Heart right ventricle (tissue), 16 donors: ENCODE measurements around the gene USP27X. TPM values are rescaled to one million over a fixed set of nuclear protein-coding genes. Genes with fewer than 3 reads are reported as not detected.

Source experiments
- ATAC-seq, 8 donors: fragments of 200-7000 bp; cut with Tn5 transposase; one replicate each; pipeline ENCODE4 v1.9.1; 2020; ENCODE audit warnings: mild to moderate bottlenecking in 8 of 8, moderate library complexity in 8 of 8, moderate number of reproducible peaks in 1 of 8
- DNase-seq, 2 donors: peaks; one replicate each; pipeline ENCODE4 v3.0.0-alpha.2; 2020
- H3K27ac ChIP-seq, 10 donors: fragments of 200-600 bp; sonication (generic) in 2 of 10; one replicate each; pipeline versions ENCODE4 v1.5.0 to v1.8.0; 2020 to 2022; ENCODE audit warnings: mild to moderate bottlenecking in 3 of 10
- H3K27me3 ChIP-seq, 7 donors: fragments of 200-600 bp; one replicate each; pipeline ENCODE4 v1.8.0; 2021 to 2022; ENCODE audit warnings: mild to moderate bottlenecking in 2 of 7
- H3K36me3 ChIP-seq, 9 donors: fragments of 200-600 bp; sonication (generic) in 1 of 9; one replicate each; pipeline versions ENCODE4 v1.5.0 to v1.8.0; 2020 to 2022; ENCODE audit warnings: mild to moderate bottlenecking in 2 of 9
- H3K4me1 ChIP-seq, 9 donors: fragments of 200-600 bp; sonication (generic) in 1 of 9; one replicate each; pipeline versions ENCODE4 v1.5.0 to v1.8.0; 2020 to 2022; ENCODE audit warnings: mild to moderate bottlenecking in 4 of 9
- H3K4me3 ChIP-seq, 10 donors: fragments of 200-600 bp; sonication (generic) in 2 of 10; one replicate each; pipeline versions ENCODE4 v1.5.0 to v1.8.0; 2020 to 2022; ENCODE audit warnings: mild to moderate bottlenecking in 7 of 10, moderate library complexity in 2 of 10
- H3K9me3 ChIP-seq, 11 donors: fragments of 200-600 bp in 10 of 11; sonication (generic) in 2 of 11; one replicate each; pipeline versions ENCODE4 v1.5.0 to v1.8.0; 2013 to 2022; ENCODE audit warnings: mild to moderate bottlenecking in 2 of 11, control low read depth in 1 of 11, moderate library complexity in 1 of 11
- WGBS, 2 donors: extraction: QIAGEN DNeasy Blood & Tissue Kit; methylation state at CpG; one replicate each; pipeline ENCODE4 v1.1.7; 2013; ENCODE audit warnings: inconsistent platforms in 1 of 2; 5-methylcytosine and 5-hydroxymethylcytosine counted together
- intact Hi-C, 10 donors: fragments of 100-400 bp; cut with DNase I; formaldehyde crosslinking; loops; one replicate each; pipeline versions ENCODE4 v1.11.1 to v1.14.2; 2022
- polyA plus RNA-seq, 2 donors: library from polyadenylated mRNA; stranded (reverse); fragments of 200-250 nt; gene quantifications; one replicate each; pipeline ENCODE4 v1.2.3, GENCODE V29; 2013
- total RNA-seq, 10 donors: library from RNA; stranded (reverse); fragmentation: NEBNext Ultra II Directional in 3 of 10; extraction: Animal tissue kit (Norgen Biotek cat#: 25700) in 3 of 10; gene quantifications; one replicate each; pipeline versions ENCODE4 v1.2.1 to v1.2.4, GENCODE V29; 2021 to 2023
- TF ChIP-seq, protein P1 (sequence below), 9 donors: fragments of 200-600 bp; sonication (generic) in 2 of 9; IDR thresholded peaks; one replicate each; pipeline versions ENCODE4 v1.5.0 to v1.8.0; 2021 to 2022; ENCODE audit warnings: antibody characterized with exemption in 9 of 9, mild to moderate bottlenecking in 5 of 9, moderate library complexity in 1 of 9
- donor health status: Arrhythmogenic right ventricular cardiomyopathy.
- donor health status: ischemic (EF 13 %, LVEDD 7.1; RV severe dilation, severe dysfunction).
- donor health status: healthy with polysubstance abuse.
- donor health status: DM: no; HTN: yes; CAD: no.
- donor health status: DM: no; HTN: no; CAD: no.
- donor health status: ischemic (EF 25% LVEDD 6.9; RV normal size, moderate dysfunction).
- donor health status: ischemic (EF 25% LVEDD 5.7; RV mildly dilated, moderate dysfunction).
- donor health status: healthy.
- donor health status: DM: yes; HTN: yes; CAD: no.
- donor health status: Ischemic cardiomyopathy.
- donor health status: ischemic (EF 35%, LVEDD 5.7; RV mildly dilated, moderate dysfunction).
- donor health status: nonischemic (EF 11% LVEDD 7.7; RV severe dilation, severe dysfunction).
- donor health status: DM: yes; HTN: yes; CAD: no.
- donor health status: PGD.
- donor health status: ischemic (EF 29% LVEDD 5.4; RV normal size, mild dysfunction).
- donor health status: nonischemic (EF 23%, LVEDD 6.1; RV moderate dilation, normal function).

The USP27X gene
- total and polyA plus RNA-seq, 12 donors, result 0.95 to 2.9 (median 1.9) TPM

DNA sequence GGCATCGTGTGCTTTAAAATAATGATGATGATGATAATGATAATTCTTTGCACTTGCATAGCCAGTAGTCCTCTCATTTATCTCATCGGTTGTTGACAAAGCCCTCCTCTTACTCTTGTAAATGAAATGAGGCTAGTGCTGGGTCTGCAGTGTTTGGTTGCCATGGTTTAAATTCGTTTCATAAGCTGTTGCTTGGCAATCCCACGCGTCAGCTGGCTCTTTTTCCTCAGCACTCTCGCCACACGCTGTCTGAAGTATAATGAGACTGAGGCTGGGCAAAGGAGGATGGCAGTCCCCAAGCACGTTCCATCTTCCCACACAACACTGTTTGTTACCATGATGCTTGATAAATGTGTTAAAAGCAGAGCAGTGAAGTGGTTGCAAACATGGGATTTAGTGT lies 34.7 kb upstream of the USP27X start:
- H3K4me3 ChIP-seq, result no peak overlapping the region
- DNase-seq (no peak), ATAC-seq (no peak)
- intact Hi-C loops, result loop anchor here in 1 of 10 donors (5.0 kb wide), 1 partner anchor 1962 kb away; no protein-coding TSS in a partner anchor
- 55 to 66% methylated on average over 8 of the region's 8 CpGs for WGBS, 2 donors
- TF ChIP-seq, protein P1, sequence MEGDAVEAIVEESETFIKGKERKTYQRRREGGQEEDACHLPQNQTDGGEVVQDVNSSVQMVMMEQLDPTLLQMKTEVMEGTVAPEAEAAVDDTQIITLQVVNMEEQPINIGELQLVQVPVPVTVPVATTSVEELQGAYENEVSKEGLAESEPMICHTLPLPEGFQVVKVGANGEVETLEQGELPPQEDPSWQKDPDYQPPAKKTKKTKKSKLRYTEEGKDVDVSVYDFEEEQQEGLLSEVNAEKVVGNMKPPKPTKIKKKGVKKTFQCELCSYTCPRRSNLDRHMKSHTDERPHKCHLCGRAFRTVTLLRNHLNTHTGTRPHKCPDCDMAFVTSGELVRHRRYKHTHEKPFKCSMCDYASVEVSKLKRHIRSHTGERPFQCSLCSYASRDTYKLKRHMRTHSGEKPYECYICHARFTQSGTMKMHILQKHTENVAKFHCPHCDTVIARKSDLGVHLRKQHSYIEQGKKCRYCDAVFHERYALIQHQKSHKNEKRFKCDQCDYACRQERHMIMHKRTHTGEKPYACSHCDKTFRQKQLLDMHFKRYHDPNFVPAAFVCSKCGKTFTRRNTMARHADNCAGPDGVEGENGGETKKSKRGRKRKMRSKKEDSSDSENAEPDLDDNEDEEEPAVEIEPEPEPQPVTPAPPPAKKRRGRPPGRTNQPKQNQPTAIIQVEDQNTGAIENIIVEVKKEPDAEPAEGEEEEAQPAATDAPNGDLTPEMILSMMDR (IDR thresholded peaks at IDR 0.05), result no peak
- H3K4me1 ChIP-seq, result no peaks in the 10 kb centered on the region
- H3K27ac ChIP-seq, result no peak overlapping the region
- peaks cover 0 to 8% (median 0%) of the 10 kb centered on the region in 11 donors for H3K9me3 ChIP-seq
- H3K36me3 ChIP-seq, result no peaks in the 10 kb centered on the region
- H3K27me3 ChIP-seq, result peaks cover 0 to 36% (median 0%) of the 10 kb centered on the region in 7 donors

- peaks cover 0 to 8% (median 0%) of the 10 kb centered on the region in 11 donors for H3K9me3 ChIP-seq
- H3K27ac ChIP-seq, result no peak overlapping the region
- intact Hi-C loops, result loop anchor here in 1 of 10 donors (5.0 kb wide), 1 partner anchor 1964 kb away; no protein-coding TSS in a partner anchor
- H3K36me3 ChIP-seq, result no peaks in the 10 kb centered on the region
- 84 to 96% methylated on average over 4 of the region's 4 CpGs for WGBS, 2 donors
- peaks cover 0 to 39% (median 0%) of the 10 kb centered on the region in 7 donors for H3K27me3 ChIP-seq
- TF ChIP-seq, protein P1 (IDR thresholded peaks at IDR 0.05), result no peak
- no peaks in the 10 kb centered on the region for H3K4me1 ChIP-seq
- H3K4me3 ChIP-seq, result no peak overlapping the region
- DNase-seq (no peak), ATAC-seq (no peak)
These were observed 33.4 kb upstream of the USP27X start for GRCh38 chrX:49845701-49846403.

DNA sequence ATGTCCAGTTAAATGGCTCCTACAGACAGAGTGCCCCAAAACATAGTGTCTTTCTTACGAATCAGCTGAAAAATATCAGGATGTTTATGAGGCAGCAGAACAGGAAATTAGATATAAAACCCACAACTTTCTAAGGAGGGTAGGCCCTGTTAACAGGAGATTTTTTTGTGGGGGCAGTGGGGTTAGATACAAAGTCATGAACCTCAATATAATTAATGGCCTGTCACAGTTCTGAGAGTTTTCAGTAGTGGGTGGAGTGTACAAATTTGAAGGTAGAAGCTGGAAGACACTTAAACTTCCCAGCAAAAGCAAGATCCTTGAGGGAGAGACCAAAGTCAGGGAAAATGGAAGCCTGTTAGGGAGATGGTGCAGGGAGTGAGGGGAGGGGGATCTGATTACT lies 32.8 kb upstream of the USP27X start:
- Histone ChIP-seq H3K36me3 (no peaks in the 10 kb centered on the region), H3K27ac (no peak overlapping the region), H3K4me3 (no peak overlapping the region), H3K27me3 (peaks cover 0 to 41% (median 0%) of the 10 kb centered on the region in 7 donors), H3K4me1 (no peaks in the 10 kb centered on the region), H3K9me3 (peaks cover 0 to 8% (median 0%) of the 10 kb centered on the region in 11 donors)
- intact Hi-C loops, result loop anchor here in 1 of 10 donors (5.0 kb wide), 1 partner anchor 1964 kb away; no protein-coding TSS in a partner anchor
- DNase-seq, result no peak
- no peak for ATAC-seq
- TF ChIP-seq, protein P1 (IDR thresholded peaks at IDR 0.05), result no peak
- WGBS, 2 donors, result 48 to 83% methylated on average over 1 of the region's 1 CpG

GRCh38 chrX:49848275-49848674 lies 31.0 kb upstream of the USP27X start:
- Histone ChIP-seq H3K27ac (no peak overlapping the region), H3K36me3 (no peaks in the 10 kb centered on the region), H3K4me1 (no peaks in the 10 kb centered on the region), H3K27me3 (peaks cover 0 to 48% (median 0%) of the 10 kb centered on the region in 7 donors), H3K9me3 (peaks cover 0 to 8% (median 0%) of the 10 kb centered on the region in 11 donors), H3K4me3 (no peak overlapping the region)
- ATAC-seq, result no peak
- intact Hi-C loops, result loop anchor here in 1 of 10 donors (5.0 kb wide), 1 partner anchor 1966 kb away; no protein-coding TSS in a partner anchor
- TF ChIP-seq, protein P1 (IDR thresholded peaks at IDR 0.05), result no peak
- DNase-seq, result no peak
- WGBS, 2 donors, result 90 to 97% methylated on average over 3 of the region's 3 CpGs
